ENCODE measurements around the gene AKAIN1. TPM values are rescaled to one million over a fixed set of nuclear protein-coding genes. Genes with fewer than 3 reads are reported as not detected.

Gene AKAIN1
- total RNA-seq, 1 experiment from 2014 or later = not detected

- ATAC-seq = no peak
- in situ Hi-C loops (cut with HindIII; ENCODE audit: low pct_unique_long_range_greater_than_20kb, low sequenced_read_pairs) = no loop called here
- H3K27me3 ChIP-seq (ENCODE audit: control insufficient read depth, insufficient read depth, low read length) = no peaks in the 10 kb centered on the region
- TF ChIP-seq SIN3A (IDR thresholded peaks at IDR 0.05; ENCODE audit: borderline replicate concordance, insufficient read depth, low read depth, low read length) (no peak), CTCF (IDR thresholded peaks at IDR 0.05) (no peak), POLR2AphosphoS5 (IDR thresholded peaks at IDR 0.05; ENCODE audit: low read depth, low read length) (no peak), REST (IDR thresholded peaks at IDR 0.05; ENCODE audit: insufficient read depth in 1 of 2, low read depth in 2 of 2, low read length in 1 of 2) (no peak), TCF7L2 (IDR thresholded peaks at IDR 0.05; ENCODE audit: low read depth, low read length) (no peak)
- intact Hi-C loops (cut with micrococcal nuclease; ENCODE audit: unreplicated experiment) = no loop called here
- DNase-seq (ENCODE audit: low read depth, low spot score) = no peak
- H3K4me3 ChIP-seq (ENCODE audit: low read depth in 2 of 2, low read length in 2 of 2) = no peak overlapping the region
- no peaks in the 10 kb centered on the region for H3K9me3 ChIP-seq (ENCODE audit: control insufficient read depth, insufficient read depth, low read depth, low read length)
- no TSS peak for BruUV-seq (replicated peaks)
- no peaks in the 10 kb centered on the region for H3K4me1 ChIP-seq (ENCODE audit: control insufficient read depth, insufficient read depth, low read length)
- CTCF ChIA-PET = no interaction called here
- H3K36me3 ChIP-seq (ENCODE audit: control insufficient read depth, insufficient read depth, low read length) = no peaks in the 10 kb centered on the region
- no peak overlapping the region for H3K27ac ChIP-seq (ENCODE audit: low read length)
- POLR2A ChIA-PET = no interaction called here
Observed at GRCh38 chr18:5164903-5165302, 32.2 kb downstream of the AKAIN1 start.

GRCh38 chr18:5162111-5162510, 34.9 kb downstream of the AKAIN1 start:
- TF ChIP-seq TCF7L2 (IDR thresholded peaks at IDR 0.05; ENCODE audit: low read depth, low read length) (no peak), REST (IDR thresholded peaks at IDR 0.05; ENCODE audit: insufficient read depth in 1 of 2, low read depth in 2 of 2, low read length in 1 of 2) (no peak), POLR2AphosphoS5 (IDR thresholded peaks at IDR 0.05; ENCODE audit: low read depth, low read length) (no peak), SIN3A (IDR thresholded peaks at IDR 0.05; ENCODE audit: borderline replicate concordance, insufficient read depth, low read depth, low read length) (no peak), CTCF (IDR thresholded peaks at IDR 0.05) (no peak)
- intact Hi-C loops (cut with micrococcal nuclease; ENCODE audit: unreplicated experiment) = no loop called here
- H3K27me3 ChIP-seq (ENCODE audit: control insufficient read depth, insufficient read depth, low read length) = no peaks in the 10 kb centered on the region
- POLR2A ChIA-PET = no interaction called here
- ATAC-seq (no peak), DNase-seq (ENCODE audit: low read depth, low spot score) (no peak)
- BruUV-seq (replicated peaks) = no TSS peak
- H3K9me3 ChIP-seq (ENCODE audit: control insufficient read depth, insufficient read depth, low read depth, low read length) = no peaks in the 10 kb centered on the region
- H3K4me1 ChIP-seq (ENCODE audit: control insufficient read depth, insufficient read depth, low read length) = no peaks in the 10 kb centered on the region
- H3K36me3 ChIP-seq (ENCODE audit: control insufficient read depth, insufficient read depth, low read length) = no peaks in the 10 kb centered on the region
- no peak overlapping the region for H3K4me3 ChIP-seq (ENCODE audit: low read depth in 2 of 2, low read length in 2 of 2)
- no peak overlapping the region for H3K27ac ChIP-seq (ENCODE audit: low read length)
- in situ Hi-C loops (cut with HindIII; ENCODE audit: low pct_unique_long_range_greater_than_20kb, low sequenced_read_pairs) = no loop called here
- CTCF ChIA-PET = no interaction called here
